Central memory CD8-positive, alpha-beta T cell (primary cell): ENCODE results near the gene DESI1.
"Not testable (repeated sequence)": the region's sequence is repeated elsewhere in the genome, so short reads cannot be mapped to it uniquely, and the experiment has no call there.

Experiments
- ATAC-seq: fragments of 150-1000 bp; cut with Tn5 transposase; replicated peaks from 2 replicates; pipeline ENCODE4 v1.10.0; 2022; ENCODE audit warnings: mild to moderate bottlenecking, moderate FRiP score, moderate number of reproducible peaks; ENCODE audit not compliant: poor library complexity, severe bottlenecking; ENCODE audit errors: extremely low read depth
- DNase-seq, 2 donors: peaks; one replicate each; pipeline ENCODE4 v3.0.0; 2021; ENCODE audit warnings: low spot score in 2 of 2
- H3K27ac Mint-ChIP-seq: one replicate; pipeline ENCODE4 v1.8.0; 2022; ENCODE audit warnings: low read depth, mild to moderate bottlenecking, moderate library complexity, mixed read lengths
- H3K27me3 Mint-ChIP-seq: one replicate; pipeline ENCODE4 v1.8.0; 2022; ENCODE audit warnings: mixed read lengths
- H3K36me3 Mint-ChIP-seq: one replicate; pipeline ENCODE4 v1.8.0; 2022; ENCODE audit warnings: mild to moderate bottlenecking, moderate library complexity, mixed read lengths; ENCODE audit not compliant: insufficient read depth
- H3K4me1 Mint-ChIP-seq: one replicate; pipeline ENCODE4 v1.8.0; 2022; ENCODE audit warnings: mixed read lengths
- H3K4me3 Mint-ChIP-seq: one replicate; pipeline ENCODE4 v1.8.0; 2022; ENCODE audit warnings: mild to moderate bottlenecking, moderate library complexity, mixed read lengths
- H3K9me3 Mint-ChIP-seq: one replicate; pipeline ENCODE4 v1.8.0; 2022; ENCODE audit warnings: mixed read lengths

The DESI1 gene

GRCh38 chr22:41576877-41577276, 44.0 kb downstream of the DESI1 start:
- no peak overlapping the region for H3K4me3 Mint-ChIP-seq
- no peak for DNase-seq
- peaks cover 14% of the 10 kb centered on the region for H3K36me3 Mint-ChIP-seq
- H3K27ac Mint-ChIP-seq: no peak overlapping the region
- ATAC-seq: no peak
- no peaks in the 10 kb centered on the region for H3K9me3 Mint-ChIP-seq
- H3K4me1 Mint-ChIP-seq: no peaks in the 10 kb centered on the region
- H3K27me3 Mint-ChIP-seq: no peaks in the 10 kb centered on the region

GRCh38 chr22:41575533-41575932, 45.3 kb downstream of the DESI1 start:
- DNase-seq: no peak
- Mint-ChIP-seq H3K27ac (no peak overlapping the region), H3K36me3 (peaks cover 6% of the 10 kb centered on the region), H3K4me3 (no peak overlapping the region), H3K27me3 (no peaks in the 10 kb centered on the region), H3K4me1 (no peaks in the 10 kb centered on the region), H3K9me3 (no peaks in the 10 kb centered on the region)
- ATAC-seq: no peak

- DNase-seq (no peak), ATAC-seq (no peak)
- Mint-ChIP-seq H3K4me1 (no peaks in the 10 kb centered on the region), H3K4me3 (no peak overlapping the region), H3K36me3 (peaks cover 4% of the 10 kb centered on the region), H3K9me3 (no peaks in the 10 kb centered on the region), H3K27ac (no peak overlapping the region), H3K27me3 (no peaks in the 10 kb centered on the region)
Measured at GRCh38 chr22:41574847-41575381, 45.9 kb downstream of the DESI1 start.

GRCh38 chr22:41573677-41574076, 47.2 kb downstream of the DESI1 start:
- H3K36me3 Mint-ChIP-seq: peaks cover under 1% of the 10 kb centered on the region
- no peak overlapping the region for H3K4me3 Mint-ChIP-seq
- no peaks in the 10 kb centered on the region for H3K27me3 Mint-ChIP-seq
- DNase-seq: no peak
- H3K9me3 Mint-ChIP-seq: no peaks in the 10 kb centered on the region
- H3K4me1 Mint-ChIP-seq: no peaks in the 10 kb centered on the region
- ATAC-seq: no peak
- H3K27ac Mint-ChIP-seq: no peak overlapping the region

GRCh38 chr22:41572305-41572704, 48.5 kb downstream of the DESI1 start:
- H3K27me3 Mint-ChIP-seq, H3K27ac Mint-ChIP-seq, H3K36me3 Mint-ChIP-seq, ATAC-seq, H3K9me3 Mint-ChIP-seq, DNase-seq, H3K4me3 Mint-ChIP-seq, H3K4me1 Mint-ChIP-seq: not testable (repeated sequence)

GRCh38 chr22:41571786-41572185, 49.1 kb downstream of the DESI1 start:
- H3K4me1 Mint-ChIP-seq: no peaks in the 10 kb centered on the region

GRCh38 chr22:41570221-41570620, 50.6 kb downstream of the DESI1 start:
- no peaks in the 10 kb centered on the region for H3K4me1 Mint-ChIP-seq
- no peaks in the 10 kb centered on the region for H3K9me3 Mint-ChIP-seq
- DNase-seq (no peak), ATAC-seq (no peak)
- no peak overlapping the region for H3K4me3 Mint-ChIP-seq
- H3K27me3 Mint-ChIP-seq: no peaks in the 10 kb centered on the region
- no peak overlapping the region for H3K27ac Mint-ChIP-seq
- H3K36me3 Mint-ChIP-seq: no peaks in the 10 kb centered on the region

More at GRCh38 chr22:41571786-41572185, 49.1 kb downstream of the DESI1 start:
- Mint-ChIP-seq H3K4me3 (no peak overlapping the region), H3K36me3 (no peaks in the 10 kb centered on the region), H3K27me3 (no peaks in the 10 kb centered on the region), H3K9me3 (no peaks in the 10 kb centered on the region), H3K27ac (no peak overlapping the region)
- ATAC-seq (no peak), DNase-seq (no peak)

GRCh38 chr22:41568811-41569210, 52.0 kb downstream of the DESI1 start:
- H3K4me3 Mint-ChIP-seq: no peak overlapping the region
- H3K9me3 Mint-ChIP-seq: no peaks in the 10 kb centered on the region
- no peaks in the 10 kb centered on the region for H3K36me3 Mint-ChIP-seq

GRCh38 chr22:41567512-41567768, 53.4 kb downstream of the DESI1 start:
- no peaks in the 10 kb centered on the region for H3K9me3 Mint-ChIP-seq
- no peak for ATAC-seq

More at GRCh38 chr22:41568811-41569210, 52.0 kb downstream of the DESI1 start:
- DNase-seq: no peak
- H3K27me3 Mint-ChIP-seq: no peaks in the 10 kb centered on the region
- ATAC-seq: no peak
- no peaks in the 10 kb centered on the region for H3K4me1 Mint-ChIP-seq
- no peak overlapping the region for H3K27ac Mint-ChIP-seq

GRCh38 chr22:41565403-41566054, 55.3 kb downstream of the DESI1 start:
- DNase-seq: no peak
- ATAC-seq: no peak
- Mint-ChIP-seq H3K9me3 (no peaks in the 10 kb centered on the region), H3K27ac (no peak overlapping the region), H3K36me3 (no peaks in the 10 kb centered on the region), H3K27me3 (peaks cover 9% of the 10 kb centered on the region), H3K4me3 (no peak overlapping the region), H3K4me1 (no peaks in the 10 kb centered on the region)

More at GRCh38 chr22:41567512-41567768, 53.4 kb downstream of the DESI1 start:
- DNase-seq: no peak
- H3K4me1 Mint-ChIP-seq: no peaks in the 10 kb centered on the region
- H3K27ac Mint-ChIP-seq: no peak overlapping the region
- H3K4me3 Mint-ChIP-seq: no peak overlapping the region
- H3K36me3 Mint-ChIP-seq: no peaks in the 10 kb centered on the region
- no peaks in the 10 kb centered on the region for H3K27me3 Mint-ChIP-seq

- Mint-ChIP-seq H3K27ac (no peak overlapping the region), H3K36me3 (no peaks in the 10 kb centered on the region), H3K9me3 (no peaks in the 10 kb centered on the region), H3K4me3 (no peak overlapping the region), H3K27me3 (peaks cover 17% of the 10 kb centered on the region), H3K4me1 (no peaks in the 10 kb centered on the region)
- ATAC-seq (no peak), DNase-seq (no peak)
Measured at GRCh38 chr22:41564563-41564962, 56.3 kb downstream of the DESI1 start.

GRCh38 chr22:41563051-41563711, 57.7 kb downstream of the DESI1 start:
- ATAC-seq (no peak), DNase-seq (no peak)
- Mint-ChIP-seq H3K27ac (no peak overlapping the region), H3K4me1 (no peaks in the 10 kb centered on the region), H3K9me3 (no peaks in the 10 kb centered on the region), H3K4me3 (no peak overlapping the region), H3K36me3 (no peaks in the 10 kb centered on the region), H3K27me3 (peaks cover 17% of the 10 kb centered on the region)

- H3K27me3 Mint-ChIP-seq: peaks cover 24% of the 10 kb centered on the region
Measured at GRCh38 chr22:41562461-41562860, 58.4 kb downstream of the DESI1 start.

More at GRCh38 chr22:41562461-41562860, 58.4 kb downstream of the DESI1 start:
- DNase-seq (no peak), ATAC-seq (no peak)
- H3K9me3 Mint-ChIP-seq: no peaks in the 10 kb centered on the region
- H3K27ac Mint-ChIP-seq: no peak overlapping the region
- no peaks in the 10 kb centered on the region for H3K4me1 Mint-ChIP-seq
- H3K4me3 Mint-ChIP-seq: no peak overlapping the region
- H3K36me3 Mint-ChIP-seq: no peaks in the 10 kb centered on the region
